Breast epithelium (tissue), 3 donors: ENCODE results near the gene PTPRK.

Experiments used
- CTCF ChIP-seq, 3 donors: fragments of 450-650 bp; IDR thresholded peaks; one replicate each; pipeline ENCODE4 v1.5.1; 2016 to 2017; ENCODE audit warnings: antibody characterized with exemption in 3 of 3, mild to moderate bottlenecking in 3 of 3, moderate library complexity in 3 of 3
- POLR2A ChIP-seq: fragments of 450-650 bp; IDR thresholded peaks from one replicate; pipeline ENCODE4 v1.6.1; 2016; ENCODE audit warnings: antibody characterized with exemption, mild to moderate bottlenecking, moderate library complexity
- POLR2AphosphoS5 ChIP-seq, 3 donors: sonication (generic); formaldehyde crosslinking; IDR thresholded peaks; one replicate each; pipeline ENCODE4 v1.6.1; 2017; ENCODE audit warnings: antibody characterized with exemption in 3 of 3

- no peak for TF ChIP-seq CTCF (IDR thresholded peaks at IDR 0.05)
- no peak for TF ChIP-seq POLR2A
- no peak for TF ChIP-seq POLR2AphosphoS5 (IDR thresholded peaks at IDR 0.05)
These were observed 442.1 kb downstream of the PTPRK start for GRCh38 chr6:128078276-128078675.
